Fibroblast of skin of back (primary cell): ENCODE results near the gene CTSH. TPM values are rescaled to one million over a fixed set of nuclear protein-coding genes. Genes with fewer than 3 reads are reported as not detected.
A peak's percentile ranks its signal among the peaks of the same experiment; 100 is the strongest.

Experiments used
- DNase-seq: peaks from one replicate; pipeline ENCODE4 v3.0.0-alpha.2; 2013
- polyA plus RNA-seq, 2 experiments: library from polyadenylated mRNA; unstranded; fragments of 120-200 nt; gene quantifications; one replicate each; pipeline ENCODE4 v1.2.1, GENCODE V29; 2013; ENCODE audit not compliant: insufficient read length in 2 of 2

Gene CTSH, protein sequence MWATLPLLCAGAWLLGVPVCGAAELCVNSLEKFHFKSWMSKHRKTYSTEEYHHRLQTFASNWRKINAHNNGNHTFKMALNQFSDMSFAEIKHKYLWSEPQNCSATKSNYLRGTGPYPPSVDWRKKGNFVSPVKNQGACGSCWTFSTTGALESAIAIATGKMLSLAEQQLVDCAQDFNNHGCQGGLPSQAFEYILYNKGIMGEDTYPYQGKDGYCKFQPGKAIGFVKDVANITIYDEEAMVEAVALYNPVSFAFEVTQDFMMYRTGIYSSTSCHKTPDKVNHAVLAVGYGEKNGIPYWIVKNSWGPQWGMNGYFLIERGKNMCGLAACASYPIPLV
- 2.9 TPM for polyA plus RNA-seq (2013, experiment 1 of 2; ENCODE audit: insufficient read length)
- polyA plus RNA-seq (2013, experiment 2 of 2; ENCODE audit: insufficient read length) = 2.8 TPM

DNA sequence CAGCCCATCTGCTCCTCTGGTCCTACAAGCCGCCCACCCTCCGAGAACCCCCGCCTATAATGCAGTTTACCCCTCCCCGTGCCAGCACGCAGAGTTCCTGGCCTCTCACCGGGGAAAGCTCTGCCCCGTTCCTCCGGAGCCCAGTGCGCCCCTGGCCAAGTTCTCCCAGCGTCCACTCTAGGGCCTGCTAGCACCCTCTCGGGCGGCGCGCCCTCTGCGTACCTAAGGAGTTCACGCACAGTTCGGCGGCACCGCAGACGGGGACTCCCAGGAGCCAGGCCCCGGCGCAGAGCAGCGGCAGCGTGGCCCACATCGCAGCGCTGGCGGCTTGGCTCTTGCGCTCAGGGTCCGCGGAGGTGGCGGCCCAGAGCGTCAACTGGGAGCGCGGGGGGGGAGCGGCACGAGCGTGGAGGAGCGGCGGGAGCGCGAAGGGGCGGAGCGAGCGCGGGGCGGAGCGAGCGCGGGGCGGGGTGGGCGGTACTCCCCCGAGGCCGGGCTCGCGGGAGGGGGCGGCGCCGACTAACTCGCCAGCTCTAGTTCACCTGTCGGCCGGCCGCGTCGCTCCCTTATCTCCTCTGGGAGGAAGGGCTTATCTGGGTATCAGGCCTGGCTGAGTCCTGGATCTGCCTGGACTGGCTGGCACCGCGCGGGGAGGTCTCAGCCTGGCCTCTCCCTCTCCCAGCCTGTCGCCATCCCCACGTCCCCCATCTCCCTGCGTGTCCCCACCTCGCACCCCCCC lies at the start of gene CTSH:
Gene CTSH, minus strand, starts transcription at position 378 of the 739 bp plus-strand sequence. Its CDS starts 65 bp downstream, at position 313.
- DNase-seq = peak; percentile 43

DNA sequence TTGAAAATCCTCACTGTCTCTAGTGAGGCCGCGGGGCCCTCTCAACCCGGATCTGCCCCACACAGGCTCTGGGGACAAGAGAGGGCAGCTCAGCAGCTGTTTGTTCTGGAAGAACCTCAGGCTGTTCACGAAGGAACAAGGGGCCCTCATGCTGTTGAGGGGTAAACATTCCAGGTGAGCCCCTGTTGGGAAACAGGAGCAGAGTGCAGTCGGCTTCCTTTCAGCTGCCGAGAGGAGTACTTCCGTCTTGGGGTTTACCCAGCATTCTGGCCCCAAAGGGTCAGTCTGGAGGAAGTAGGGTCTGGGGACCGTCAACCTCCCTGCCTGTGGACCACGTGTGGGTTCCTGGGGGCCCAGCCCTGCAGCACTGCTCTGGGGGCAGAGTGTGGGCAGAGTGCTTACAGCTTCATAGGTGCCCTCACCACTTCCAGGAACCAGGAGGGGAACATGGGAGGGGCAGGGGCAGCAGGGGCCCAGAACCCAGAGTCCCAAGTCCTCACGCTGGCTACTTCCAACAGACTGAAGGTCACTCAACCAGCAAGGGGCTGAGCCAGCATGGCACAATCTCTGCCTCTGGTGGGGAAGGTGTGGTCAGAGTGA lies 49.2 kb upstream of the CTSH start:
- no peak for DNase-seq

DNA sequence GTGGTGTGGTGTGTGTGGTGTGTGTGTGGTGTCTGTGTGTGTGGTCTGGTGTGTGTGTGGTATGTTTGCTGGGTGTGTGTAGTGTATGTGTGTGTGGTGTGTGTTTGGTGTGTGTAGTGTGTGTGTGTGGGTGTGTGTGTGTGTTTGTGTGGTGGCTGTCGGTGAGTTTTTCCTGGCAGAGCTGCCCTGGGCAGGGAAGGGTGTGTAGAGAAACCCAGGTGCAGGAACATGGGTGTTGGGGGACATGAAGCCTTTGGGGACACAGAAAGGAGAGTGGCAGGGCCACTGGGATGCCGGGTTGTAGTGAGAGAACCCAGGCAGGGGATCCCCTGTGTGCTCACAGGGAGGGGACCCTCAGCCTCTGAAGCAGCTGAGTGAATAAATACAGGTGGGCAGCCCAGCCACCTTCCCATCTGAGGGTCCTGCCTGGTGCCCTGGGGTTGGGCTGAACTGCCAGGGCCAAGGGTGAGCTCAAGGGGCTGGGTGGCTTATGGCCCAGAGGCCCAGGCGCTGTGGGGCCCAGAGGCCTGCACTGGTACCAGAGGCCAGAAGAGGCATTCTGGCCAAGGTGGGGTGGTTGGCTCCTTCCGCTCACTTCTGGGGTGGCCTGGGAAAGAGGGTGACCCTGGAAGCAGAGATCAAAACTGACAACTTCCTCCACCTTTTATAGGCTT lies 48.5 kb upstream of the CTSH start:
- DNase-seq = no peak

DNA sequence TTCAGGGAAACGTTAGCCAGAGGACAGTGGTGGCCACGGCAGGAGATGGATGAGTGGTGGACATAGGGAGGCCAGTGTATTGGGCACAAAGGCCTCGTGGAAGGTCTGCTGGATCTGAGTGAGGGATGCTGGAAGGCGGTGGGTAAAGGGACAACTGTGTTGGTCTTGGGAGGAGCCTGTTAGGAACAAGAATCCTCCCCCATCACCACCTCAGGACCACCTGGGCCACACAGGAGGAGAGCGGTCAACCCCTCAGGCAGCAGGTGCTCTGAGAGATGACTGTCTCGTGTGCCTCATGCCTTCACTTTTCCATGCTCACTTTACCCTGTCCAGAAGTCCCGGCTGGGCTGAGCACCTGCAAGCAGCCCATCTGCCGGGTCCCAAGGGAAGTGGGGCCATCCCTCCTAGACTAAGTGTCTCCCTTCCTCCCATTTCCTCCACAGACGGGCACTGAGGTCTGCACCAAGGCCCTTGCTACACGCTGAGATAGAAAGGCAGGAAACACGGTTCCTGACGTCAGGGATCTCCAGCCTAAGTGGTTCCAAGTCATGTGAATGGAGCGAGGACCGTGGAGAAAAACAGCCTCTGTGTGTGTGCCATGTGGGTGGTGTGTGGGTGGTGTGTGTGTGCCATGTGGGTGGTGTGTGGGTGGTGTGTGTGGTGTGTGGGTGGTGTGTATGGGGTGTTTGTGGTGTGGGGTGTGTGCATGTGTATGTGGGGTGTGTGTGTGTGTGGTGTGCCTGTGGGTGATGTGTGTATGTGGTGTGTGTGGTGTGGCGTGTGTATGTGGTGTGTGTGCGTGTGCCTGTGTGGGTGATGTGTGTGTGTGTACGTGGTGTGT lies 47.8 kb upstream of the CTSH start:
- no peak for DNase-seq

DNA sequence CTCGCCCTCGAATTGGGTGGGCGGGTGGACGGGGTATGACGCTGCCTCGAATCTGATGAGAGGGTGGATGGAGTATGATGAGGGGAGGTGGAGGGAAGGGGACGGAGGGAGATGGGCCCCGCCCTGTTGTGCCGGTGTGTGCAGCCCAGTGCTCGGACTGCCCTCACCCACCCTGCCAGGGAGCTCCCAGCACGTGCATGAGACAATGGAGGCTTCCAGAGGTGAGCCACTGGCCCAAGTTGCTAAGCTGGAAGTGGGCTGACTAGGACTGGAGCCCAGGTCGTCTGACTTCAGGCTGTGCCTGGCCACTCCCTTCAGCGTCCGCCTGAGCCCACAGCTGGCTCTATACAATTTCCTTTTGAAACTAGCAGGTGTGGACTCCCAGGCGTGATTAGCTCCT lies 47.0 kb upstream of the CTSH start:
- DNase-seq = no peak

DNA sequence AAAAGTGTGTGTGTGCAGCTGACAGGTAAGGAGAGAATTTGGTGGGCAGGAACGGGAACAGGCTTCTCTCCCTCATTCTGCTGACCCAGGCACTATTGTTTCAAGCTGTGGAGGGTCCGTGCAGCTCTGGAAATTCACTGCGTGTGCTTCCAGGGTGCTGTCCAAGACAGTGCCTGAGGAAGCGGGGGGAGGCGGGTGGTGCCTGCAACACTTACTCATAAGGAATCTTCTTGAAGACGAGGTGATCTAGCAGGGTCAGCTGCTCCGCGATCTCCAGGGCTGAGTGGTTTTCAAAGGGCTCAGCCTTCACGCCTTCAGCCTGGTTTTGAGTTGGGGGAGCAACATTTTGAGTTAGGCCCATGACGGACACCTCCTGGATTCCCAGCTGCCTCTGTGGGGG lies 46.6 kb upstream of the CTSH start:
- DNase-seq = no peak

DNA sequence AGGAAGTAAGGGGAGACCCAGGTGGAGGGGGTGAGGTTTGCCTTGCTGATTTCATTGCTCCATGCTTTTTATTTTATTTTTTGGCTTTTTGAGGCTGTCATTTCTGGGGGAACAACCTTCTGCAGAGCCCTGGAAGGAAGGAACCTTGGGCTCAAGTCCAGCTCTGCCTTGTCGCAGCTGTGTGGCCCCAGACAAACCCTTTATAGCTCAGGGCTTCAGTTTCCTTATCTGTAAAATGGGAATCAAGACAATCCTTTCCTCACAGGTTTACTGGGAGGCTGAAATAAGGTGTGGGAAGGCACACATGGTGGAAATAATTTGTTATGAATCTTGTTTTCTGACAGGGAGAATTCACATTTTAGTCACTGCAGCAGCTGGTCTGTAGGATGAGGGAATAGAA lies 45.4 kb upstream of the CTSH start:
- no peak for DNase-seq

DNA sequence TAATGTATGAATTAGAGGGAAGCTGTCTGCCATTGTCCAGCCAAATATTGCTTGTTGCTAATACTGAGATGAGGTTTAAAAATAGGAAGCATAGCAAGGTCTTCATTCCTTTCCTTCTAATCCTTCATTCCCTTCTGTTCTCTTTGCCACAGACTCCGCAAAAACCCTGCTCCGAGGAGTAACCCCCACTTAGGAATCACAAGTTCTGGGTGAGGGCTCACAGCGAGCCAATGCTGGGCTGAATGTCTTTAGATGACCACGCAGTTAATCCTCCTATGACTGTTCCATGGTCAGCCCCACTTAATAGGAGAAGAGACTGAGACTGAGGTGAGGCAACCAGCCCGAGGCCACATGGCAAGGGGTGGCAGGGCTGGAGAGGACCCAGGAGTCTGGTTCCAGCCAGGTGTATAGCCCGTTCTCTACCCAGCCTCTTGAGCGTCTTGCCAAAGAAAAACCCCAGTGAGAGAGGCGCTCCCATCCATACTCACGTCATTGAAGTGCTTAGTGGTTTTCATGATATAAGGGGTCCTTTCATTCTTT lies 44.9 kb upstream of the CTSH start:
- DNase-seq = no peak

DNA sequence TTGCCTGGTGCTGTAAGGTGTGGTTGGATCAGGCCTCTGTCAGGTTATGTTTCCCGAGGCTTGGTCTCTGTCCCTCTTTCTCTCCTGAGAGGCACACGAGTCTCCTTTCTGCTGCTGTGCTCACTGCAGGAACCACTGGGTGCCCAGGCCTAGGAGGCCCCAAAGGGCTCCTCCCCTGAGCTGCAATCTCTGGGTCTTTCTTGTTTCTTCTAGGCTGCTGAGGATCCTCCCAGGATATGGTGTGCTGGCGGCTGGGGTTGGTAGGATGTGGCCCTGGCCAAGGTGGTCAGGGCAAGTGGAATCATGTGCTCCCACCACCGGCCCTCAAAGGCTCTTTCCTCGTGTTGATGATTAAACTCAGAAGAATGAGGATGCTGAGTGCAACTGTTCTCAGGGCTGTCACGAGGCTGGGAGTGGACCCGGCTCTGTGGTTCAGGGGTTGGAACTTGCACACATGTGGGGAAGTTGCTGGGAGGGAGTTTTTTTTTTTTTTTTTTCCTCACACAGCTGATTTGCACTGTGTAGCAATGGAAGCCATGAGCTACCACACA lies 43.6 kb upstream of the CTSH start:
- peak; percentile 97 for DNase-seq

DNA sequence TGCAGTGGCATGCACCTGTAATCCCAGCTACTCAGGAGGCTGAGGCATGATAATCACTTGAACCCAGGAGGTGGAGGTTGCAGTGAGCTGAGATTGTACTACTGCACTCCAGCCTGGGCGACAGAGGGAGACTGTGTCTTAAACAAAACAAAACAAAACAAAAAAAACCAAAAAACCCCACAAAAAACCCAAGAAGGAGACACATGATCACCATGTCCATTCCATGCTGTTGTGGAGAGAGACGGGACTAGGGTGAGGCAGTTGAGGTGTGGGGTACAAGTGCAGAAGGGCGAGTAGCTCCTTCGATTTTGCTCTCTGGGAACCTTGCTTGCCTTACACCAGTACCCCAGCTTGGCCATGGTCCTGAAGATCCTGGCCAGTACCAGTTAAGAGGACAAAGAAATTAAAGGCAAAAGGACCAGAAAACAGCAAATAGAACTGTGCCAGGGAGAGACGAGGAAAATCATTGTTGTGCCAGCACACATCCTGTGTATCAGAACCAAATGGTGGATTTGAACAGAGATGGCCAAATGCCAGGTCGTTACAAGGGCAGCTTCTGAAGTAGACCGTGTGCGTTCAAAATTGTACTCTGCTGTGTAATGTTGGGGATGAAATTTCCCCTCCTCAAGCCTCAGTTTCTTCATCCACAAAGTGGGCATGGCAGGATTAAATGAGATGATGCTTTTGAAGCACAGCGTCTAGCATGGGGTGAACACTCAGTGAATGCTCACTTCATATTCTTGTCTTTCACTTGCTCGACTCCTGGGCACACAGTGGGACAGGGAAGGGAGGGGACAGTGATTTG lies 42.9 kb upstream of the CTSH start:
- no peak for DNase-seq

DNA sequence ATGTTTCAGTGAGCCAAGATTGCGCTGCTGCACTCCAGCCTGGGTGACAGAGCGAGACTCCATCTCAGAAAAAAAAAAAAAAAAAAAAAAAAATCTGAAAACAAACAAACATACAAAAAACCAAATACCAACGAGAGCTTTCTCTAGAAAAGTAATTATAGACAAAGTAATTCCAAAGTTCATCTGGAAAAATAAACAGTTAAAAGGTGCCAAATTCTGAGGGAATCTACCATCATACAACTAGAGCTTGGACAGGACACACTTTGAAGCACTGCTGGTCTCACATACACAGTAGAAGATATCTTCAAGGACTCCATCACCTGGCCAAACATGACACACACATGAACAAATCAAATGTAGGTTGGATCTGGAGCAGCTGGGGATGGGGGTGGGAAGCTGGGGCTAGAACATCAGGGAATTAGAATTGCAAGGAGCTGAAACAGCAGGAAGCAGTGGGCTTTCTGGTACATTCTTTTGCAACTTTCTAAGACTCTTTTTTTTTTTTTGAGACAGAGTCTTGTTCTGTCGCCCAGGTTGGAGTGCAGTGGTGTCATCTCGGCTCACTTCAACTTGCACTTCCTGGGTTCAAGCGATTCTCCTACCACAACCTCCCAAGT lies 41.1 kb upstream of the CTSH start:
- no peak for DNase-seq

DNA sequence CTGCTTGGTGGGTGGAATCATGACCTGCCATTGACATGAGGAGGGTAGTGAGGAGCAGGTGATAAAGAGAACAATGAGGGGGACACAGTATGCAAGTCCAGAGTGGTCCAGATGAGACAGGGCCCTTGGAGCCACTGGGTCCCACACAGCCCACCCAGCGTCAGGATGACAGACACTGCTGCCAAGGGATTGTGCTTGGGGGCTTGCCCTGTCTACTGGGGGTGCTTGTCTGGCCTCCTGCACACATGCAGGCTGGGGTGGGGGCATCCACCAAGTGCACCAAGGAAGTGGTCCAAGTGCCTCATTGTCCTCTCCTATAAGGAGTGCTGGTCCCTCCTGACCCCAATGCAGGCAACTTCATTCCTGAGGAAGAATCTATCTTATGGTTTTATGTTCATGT lies 39.2 kb upstream of the CTSH start:
- no peak for DNase-seq

DNA sequence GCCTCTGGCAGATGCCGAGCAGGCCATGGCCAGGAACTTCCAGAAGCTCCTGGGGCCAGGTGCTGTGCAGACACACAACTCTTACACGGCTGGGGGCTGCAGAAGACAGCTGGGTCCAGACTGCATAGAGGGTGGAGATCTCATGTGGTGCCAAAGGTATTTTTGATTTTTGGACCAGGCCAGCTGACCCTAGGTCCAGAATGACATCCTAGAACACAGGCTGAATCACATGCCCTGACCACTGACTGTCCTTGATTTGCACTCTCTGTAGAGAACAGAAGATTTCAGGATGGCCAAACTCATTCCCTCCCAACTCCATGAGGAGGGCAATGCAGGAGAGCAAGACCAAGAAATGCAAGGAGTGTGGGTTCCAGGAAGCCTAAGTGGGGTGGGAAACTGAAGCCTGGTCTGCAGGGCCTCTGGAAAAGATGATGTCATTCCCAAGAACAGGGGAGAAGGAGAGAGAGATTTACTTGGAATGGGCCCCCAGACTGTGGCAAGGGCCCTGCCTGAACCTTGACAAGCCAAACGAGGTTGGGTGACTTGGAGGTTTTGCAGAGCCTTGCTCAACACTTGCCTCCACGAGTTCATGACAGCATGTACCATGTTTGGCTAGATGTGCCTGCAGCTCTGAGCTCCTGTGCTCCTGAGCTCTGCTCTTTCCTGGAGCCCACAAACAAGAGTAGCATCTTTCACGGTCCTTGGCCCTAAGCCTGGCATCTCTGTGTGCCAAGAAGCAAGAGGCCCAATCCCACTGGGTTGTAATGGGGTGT lies 38.5 kb upstream of the CTSH start:
- DNase-seq = no peak

DNA sequence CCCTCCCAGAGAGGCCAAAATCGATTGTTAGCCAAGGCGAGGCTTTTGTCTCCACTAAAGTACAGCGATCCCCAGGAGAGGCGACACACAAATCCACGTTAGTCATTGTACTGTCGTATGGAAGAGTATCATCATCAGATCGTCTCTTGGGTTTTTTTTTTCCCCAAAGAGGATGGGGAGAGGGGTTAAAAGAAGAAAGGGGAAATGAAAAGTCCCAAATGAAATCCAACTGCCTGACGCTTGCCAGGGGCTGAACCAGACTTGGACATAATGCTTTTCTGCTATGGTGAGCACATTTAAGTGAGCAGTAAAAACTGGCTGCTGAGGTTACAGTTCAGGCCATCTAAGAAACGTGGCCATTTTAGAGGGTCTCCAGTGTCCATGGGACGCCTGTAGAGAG lies 37.9 kb upstream of the CTSH start:
- DNase-seq = peak; percentile 27

DNA sequence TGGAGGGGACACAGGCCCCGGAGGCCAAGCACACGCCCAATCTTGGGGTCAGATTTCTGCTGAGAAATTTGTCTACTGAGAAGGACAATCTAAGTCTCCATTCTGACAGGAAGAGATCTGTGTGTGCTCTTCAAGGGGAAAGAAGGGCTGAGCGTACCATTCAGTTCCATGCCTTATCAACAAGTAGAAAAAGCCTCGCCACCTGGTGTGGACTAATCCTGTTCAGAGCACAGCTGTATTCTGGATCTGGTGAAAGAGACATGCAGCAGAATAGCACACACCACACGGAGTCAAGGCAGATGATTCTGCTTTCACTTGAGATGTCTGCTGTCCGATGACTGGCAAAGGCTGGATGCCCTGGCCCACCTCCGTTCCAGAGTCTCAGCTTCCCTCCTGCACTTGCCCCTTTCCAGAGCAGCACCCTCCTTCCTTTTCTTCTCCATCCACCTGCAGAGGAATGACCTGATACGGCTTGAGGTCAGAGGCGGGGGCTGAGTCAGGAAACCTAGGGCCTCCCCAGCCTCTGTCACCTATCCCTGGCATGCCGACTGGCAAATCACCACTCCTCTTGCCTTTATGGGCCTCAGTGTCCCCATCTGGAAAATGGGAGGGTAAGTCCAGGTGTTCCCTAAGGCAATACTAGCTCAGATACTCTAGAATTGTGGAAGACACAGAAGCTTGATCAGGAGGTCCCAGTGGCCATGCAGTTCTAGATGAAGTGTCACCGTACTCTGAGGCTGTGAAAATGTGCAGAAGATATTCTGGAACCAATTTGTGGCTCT lies 36.9 kb upstream of the CTSH start:
- DNase-seq = no peak

DNA sequence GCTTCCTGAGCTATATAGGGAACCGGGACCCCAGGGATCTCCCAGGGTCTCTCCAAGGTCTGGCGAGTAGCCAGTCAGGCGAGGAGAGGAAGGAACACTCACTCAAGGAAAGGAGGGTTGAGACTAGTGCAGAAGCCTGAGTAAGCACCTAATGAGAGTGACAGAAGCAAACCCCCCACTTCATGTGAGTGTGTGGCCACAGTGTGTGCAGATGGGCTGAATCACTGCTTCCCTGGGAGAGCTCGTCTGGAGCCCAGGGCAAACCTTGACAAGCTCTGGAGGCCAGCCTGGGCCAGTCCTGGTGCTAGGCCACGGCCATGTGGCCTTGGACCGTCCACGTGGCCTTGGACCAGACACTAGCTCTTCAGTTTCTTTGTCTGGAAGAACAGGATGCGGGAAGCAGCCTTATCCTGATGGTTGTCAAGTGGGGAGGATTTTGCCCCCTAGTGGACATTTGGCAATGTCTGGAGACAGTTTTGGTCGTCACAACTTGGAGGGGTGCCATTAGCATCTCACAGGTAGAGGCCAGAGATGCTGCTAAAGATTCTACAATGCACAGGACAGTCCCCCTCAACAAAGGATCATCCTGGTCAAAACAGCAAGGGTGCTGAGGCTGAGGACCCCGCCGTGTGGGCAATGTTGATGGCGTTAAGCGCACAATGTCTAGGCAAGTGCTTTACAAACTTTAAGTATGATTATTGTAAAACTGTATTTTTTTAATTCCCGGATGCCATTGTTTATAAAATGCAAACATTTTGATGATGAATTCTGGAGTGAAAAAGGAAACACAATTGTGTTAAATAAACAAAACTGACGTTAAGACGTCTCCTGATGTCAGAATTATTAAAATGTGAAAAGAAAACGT lies 34.8 kb upstream of the CTSH start:
- DNase-seq = peak; percentile 74

DNA sequence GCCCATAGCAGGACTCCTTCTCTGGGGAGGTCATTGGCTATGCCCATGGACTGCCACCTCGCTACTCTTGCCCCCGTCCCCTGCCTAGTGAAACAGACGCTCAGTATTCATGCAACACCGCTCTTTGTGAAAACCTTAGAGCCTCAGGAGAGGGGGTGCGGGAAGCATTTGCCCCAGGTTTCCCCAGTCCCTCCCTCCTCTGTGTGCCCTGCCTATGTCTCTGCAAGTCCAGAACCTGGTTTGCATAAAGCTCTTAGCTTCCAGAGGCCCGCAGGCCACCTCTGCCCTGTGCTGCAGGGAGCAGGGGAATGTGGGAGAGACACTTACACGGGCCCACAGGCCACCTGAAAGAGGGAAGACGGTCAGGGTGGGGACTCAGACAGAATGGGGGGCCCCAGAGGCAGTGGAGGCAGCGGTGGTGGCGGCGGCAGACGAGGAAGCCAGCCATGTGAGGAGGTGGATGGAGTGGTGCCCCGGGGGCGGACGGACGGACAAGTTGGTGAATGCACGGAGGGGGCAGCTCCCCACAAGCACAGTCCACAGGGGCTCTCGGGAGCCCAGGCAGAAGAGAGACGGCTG lies 33.8 kb upstream of the CTSH start:
- DNase-seq = no peak
